Lower lobe of right lung (tissue), 2 donors: Measurements from ENCODE around the gene HMX1. TPM values are rescaled to one million over a fixed set of nuclear protein-coding genes. Genes with fewer than 3 reads are reported as not detected.

Source experiments
- ATAC-seq, 2 donors: fragments of 200-7000 bp; cut with Tn5 transposase; one replicate each; pipeline ENCODE4 v1.9.1; 2020 to 2022; ENCODE audit warnings: mild to moderate bottlenecking in 2 of 2, moderate library complexity in 2 of 2
- DNase-seq: peaks from one replicate; pipeline ENCODE4 v3.0.0-alpha.2; 2020
- H3K27ac ChIP-seq: fragments of 200-600 bp; one replicate; pipeline ENCODE4 v1.8.0; 2022
- H3K27me3 ChIP-seq: fragments of 200-600 bp; one replicate; pipeline ENCODE4 v1.8.0; 2022; ENCODE audit warnings: low read depth
- H3K36me3 ChIP-seq: fragments of 200-600 bp; one replicate; pipeline ENCODE4 v1.8.0; 2022; ENCODE audit warnings: mild to moderate bottlenecking
- H3K4me1 ChIP-seq: fragments of 200-600 bp; one replicate; pipeline ENCODE4 v1.8.0; 2022
- H3K4me3 ChIP-seq: fragments of 200-600 bp; one replicate; pipeline ENCODE4 v1.8.0; 2022; ENCODE audit warnings: mild to moderate bottlenecking
- H3K9me3 ChIP-seq: fragments of 200-600 bp; one replicate; pipeline ENCODE4 v1.8.0; 2022
- CTCF ChIP-seq: fragments of 200-600 bp; IDR thresholded peaks from one replicate; pipeline ENCODE4 v1.8.0; 2022; ENCODE audit warnings: antibody characterized with exemption, mild to moderate bottlenecking
- intact Hi-C: fragments of 100-400 bp; cut with DNase I; formaldehyde crosslinking; loops from one replicate; pipeline ENCODE4 v1.11.0; 2022
- total RNA-seq: library from RNA; stranded (reverse); fragmentation: NEBNext Ultra II Directional; extraction: Animal tissue kit (Norgen Biotek cat#: 25700); gene quantifications from one replicate; pipeline ENCODE4 v1.2.1, GENCODE V29; 2021
- donor health status: DM: no; HTN: yes; CAD: no; lungs with severe emphysema.

HMX1 gene
- total RNA-seq, 1 donor from 2014 or later = not detected

- Histone ChIP-seq H3K27ac (no peak overlapping the region), H3K4me3 (no peak overlapping the region), H3K36me3 (no peaks in the 10 kb centered on the region), H3K4me1 (peaks cover 8% of the 10 kb centered on the region), H3K27me3 (peaks cover 98% of the 10 kb centered on the region), H3K9me3 (no peaks in the 10 kb centered on the region)
- intact Hi-C loops = no loop called here
- no peak for TF ChIP-seq CTCF
- ATAC-seq (no peak), DNase-seq (no peak)
These were observed 5.8 kb downstream of the HMX1 start for GRCh38 chr4:8865681-8866310.

GRCh38 chr4:8864912-8865680 is 6.5 kb downstream of the HMX1 start:
- DNase-seq (no peak), ATAC-seq (no peak)
- TF ChIP-seq CTCF = no peak
- H3K9me3 ChIP-seq = no peaks in the 10 kb centered on the region
- peaks cover 98% of the 10 kb centered on the region for H3K27me3 ChIP-seq
- no peak overlapping the region for H3K27ac ChIP-seq
- H3K4me1 ChIP-seq = peaks cover 8% of the 10 kb centered on the region
- no peak overlapping the region for H3K4me3 ChIP-seq
- intact Hi-C loops = no loop called here
- H3K36me3 ChIP-seq = no peaks in the 10 kb centered on the region

- peaks cover 8% of the 10 kb centered on the region for H3K4me1 ChIP-seq
- TF ChIP-seq CTCF = no peak
- no peak for ATAC-seq
- H3K9me3 ChIP-seq = no peaks in the 10 kb centered on the region
- no peak overlapping the region for H3K27ac ChIP-seq
- no peaks in the 10 kb centered on the region for H3K36me3 ChIP-seq
- H3K27me3 ChIP-seq = peaks cover 98% of the 10 kb centered on the region
- H3K4me3 ChIP-seq = no peak overlapping the region
- no peak for DNase-seq
- intact Hi-C loops = no loop called here
These were observed 7.7 kb downstream of the HMX1 start for GRCh38 chr4:8863686-8864682.

GRCh38 chr4:8862800-8863685 is 8.6 kb downstream of the HMX1 start:
- intact Hi-C loops = no loop called here
- Histone ChIP-seq H3K36me3 (no peaks in the 10 kb centered on the region), H3K4me1 (peaks cover 14% of the 10 kb centered on the region), H3K27ac (no peak overlapping the region), H3K27me3 (peaks cover 98% of the 10 kb centered on the region), H3K9me3 (no peaks in the 10 kb centered on the region), H3K4me3 (no peak overlapping the region)
- ATAC-seq (no peak), DNase-seq (no peak)
- no peak for TF ChIP-seq CTCF

GRCh38 chr4:8862334-8862733 is 9.3 kb downstream of the HMX1 start:
- Histone ChIP-seq H3K9me3 (no peaks in the 10 kb centered on the region), H3K27me3 (peaks cover 100% of the 10 kb centered on the region), H3K4me3 (no peak overlapping the region), H3K27ac (no peak overlapping the region), H3K4me1 (peaks cover 21% of the 10 kb centered on the region), H3K36me3 (no peaks in the 10 kb centered on the region)
- intact Hi-C loops = no loop called here
- ATAC-seq (no peak), DNase-seq (no peak)
- no peak for TF ChIP-seq CTCF
